Fibroblast of lung (primary cell): ENCODE measurements around the gene SEMA3B.

Experiments
- CTCF ChIP-seq, 2 donors: IDR thresholded peaks in 1 of 2; conservative IDR thresholded peaks in 1 of 2; 1 replicate in 1 of 2; 2 replicates in 1 of 2; pipeline ENCODE4 v1.5.1; 2011 to 2012; ENCODE audit warnings: low read length in 2 of 2, control low read depth in 1 of 2, inconsistent platforms in 1 of 2, low read depth in 1 of 2, mild to moderate bottlenecking in 1 of 2
- EZH2 ChIP-seq: IDR thresholded peaks from 2 replicates; pipeline ENCODE4 v1.5.1; 2012; ENCODE audit warnings: low read length, control low read depth, mild to moderate bottlenecking; ENCODE audit errors: missing control alignments

- TF ChIP-seq CTCF (conservative IDR thresholded peaks at IDR 0.05 in 1 of 2, IDR thresholded peaks at IDR 0.05 in 1 of 2; ENCODE audit: low read depth in 1 of 2, low read length in 2 of 2) (no peak), EZH2 (no peak)
These were observed 23.6 kb upstream of the SEMA3B start for GRCh38 chr3:50245251-50245745.
